NK-92 treated with Interleukin-12 subunit alpha and Interleukin-12 subunit beta, amount 100 ng/mL, for 24 hours (cell line): ENCODE measurements around the gene CCDC6.
"Not testable (repeated sequence)": the region's sequence is repeated elsewhere in the genome, so short reads cannot be mapped to it uniquely, and the experiment has no call there.

ENCODE experiments used
- DNase-seq: peaks from one replicate; lab custom pipeline; 2025; lab: John Stamatoyannopoulos, UW

Gene CCDC6

GRCh38 chr10:59808896-59809643, 97.3 kb downstream of the CCDC6 start:
- peak; percentile 25 for DNase-seq

- DNase-seq, result no peak
Observed at GRCh38 chr10:59807629-59808620, 98.4 kb downstream of the CCDC6 start.

- DNase-seq, result no peak
Observed at GRCh38 chr10:59805014-59805413, 101.3 kb downstream of the CCDC6 start.

- DNase-seq, result no peak
Observed at GRCh38 chr10:59804220-59804619, 102.1 kb downstream of the CCDC6 start.

- no peak for DNase-seq
Observed at GRCh38 chr10:59803714-59804113, 102.6 kb downstream of the CCDC6 start.

- DNase-seq, result no peak
Observed at GRCh38 chr10:59801171-59801570, 105.2 kb downstream of the CCDC6 start.

GRCh38 chr10:59799421-59799820, 106.9 kb downstream of the CCDC6 start:
- no peak for DNase-seq

GRCh38 chr10:59793919-59794318, 112.4 kb downstream of the CCDC6 start:
- no peak for DNase-seq

- DNase-seq, result no peak
Observed at GRCh38 chr10:59792812-59793211, 113.5 kb downstream of the CCDC6 start.

- no peak for DNase-seq
Observed at GRCh38 chr10:59791601-59792000, 114.8 kb downstream of the CCDC6 start.

- DNase-seq, result not testable (repeated sequence)
Observed at GRCh38 chr10:59790080-59790479, 116.3 kb downstream of the CCDC6 start.

- not testable (repeated sequence) for DNase-seq
Observed at GRCh38 chr10:59788914-59789313, 117.4 kb downstream of the CCDC6 start.

- not testable (repeated sequence) for DNase-seq
Observed at GRCh38 chr10:59787032-59787431, 119.3 kb downstream of the CCDC6 start.

GRCh38 chr10:59785476-59785875, 120.9 kb downstream of the CCDC6 start:
- not testable (repeated sequence) for DNase-seq

GRCh38 chr10:59781511-59781910, 124.8 kb downstream of the CCDC6 start:
- no peak for DNase-seq

GRCh38 chr10:59779756-59780533, 126.4 kb downstream of the CCDC6 start:
- no peak for DNase-seq

GRCh38 chr10:59774451-59774850, 131.9 kb downstream of the CCDC6 start:
- no peak for DNase-seq

- no peak for DNase-seq
Observed at GRCh38 chr10:59773088-59773487, 133.3 kb downstream of the CCDC6 start.

GRCh38 chr10:59771162-59771807, 135.1 kb downstream of the CCDC6 start:
- no peak for DNase-seq

- no peak for DNase-seq
Observed at GRCh38 chr10:59770689-59771088, 135.7 kb downstream of the CCDC6 start.

- no peak for DNase-seq
Observed at GRCh38 chr10:59762505-59762904, 143.9 kb downstream of the CCDC6 start.

GRCh38 chr10:59757966-59758365, 148.4 kb downstream of the CCDC6 start:
- DNase-seq, result no peak
